Brain microvascular endothelial cell (primary cell): ENCODE measurements around the gene MMD.

Source experiments
- DNase-seq: peaks from one replicate; pipeline ENCODE4 v3.0.0-alpha.2; 2020
- H3K27ac ChIP-seq: fragments of 250-450 bp; sonication (Bioruptor Pico); 2 replicates; pipeline ENCODE4 v1.5.1; 2020; ENCODE audit warnings: mild to moderate bottlenecking, moderate library complexity
- H3K27me3 ChIP-seq: fragments of 250-450 bp; sonication (Bioruptor Pico); replicated peaks from 2 replicates; pipeline ENCODE4 v1.5.1; 2020; ENCODE audit warnings: mild to moderate bottlenecking
- H3K36me3 ChIP-seq: fragments of 250-450 bp; sonication (Bioruptor Pico); replicated peaks from 2 replicates; pipeline ENCODE4 v1.5.1; 2020; ENCODE audit warnings: mild to moderate bottlenecking
- H3K4me3 ChIP-seq: 2 replicates; pipeline ENCODE4 v1.5.1; 2011; ENCODE audit warnings: low read depth, mild to moderate bottlenecking, control low read depth, low read length, moderate library complexity
- CTCF ChIP-seq: IDR thresholded peaks from 2 replicates; pipeline ENCODE4 v1.5.1; 2011; ENCODE audit warnings: low read depth, mild to moderate bottlenecking, moderate library complexity, low read length, control low read depth, inconsistent platforms; ENCODE audit errors: missing control alignments
- in situ Hi-C: cut with HindIII; loops from 2 replicates; pipeline ENCODE4 v1.10.0; 2017; ENCODE audit warnings: low sequenced_read_pairs, low pct_ligation_motif_present

Gene MMD

DNA sequence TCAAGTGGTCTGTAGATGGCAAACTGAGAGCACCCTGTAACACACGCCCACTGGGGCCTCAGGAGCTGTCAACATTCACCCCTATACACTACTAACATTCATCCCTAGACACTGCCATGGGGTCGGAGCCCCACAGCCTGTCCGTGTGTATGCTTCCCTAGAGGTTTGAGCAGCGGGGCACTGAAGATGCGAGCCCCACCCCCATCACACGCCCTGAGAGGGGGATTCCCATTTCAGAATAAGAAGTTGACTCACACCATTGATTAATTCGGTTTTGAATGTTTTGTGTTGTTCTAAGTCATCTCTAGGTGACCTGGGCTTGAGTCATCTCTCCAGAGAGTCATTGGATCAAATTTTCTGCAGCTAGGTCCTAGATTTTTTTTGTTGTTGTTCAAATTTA, 37.3 kb upstream of the MMD start:
- peak; percentile 77 for DNase-seq
- Histone ChIP-seq H3K4me3 (no peak overlapping the region), H3K27ac (peak overlapping the region; percentile 40), H3K36me3 (no peaks in the 10 kb centered on the region), H3K27me3 (no peaks in the 10 kb centered on the region)
- TF ChIP-seq CTCF: no peak
- in situ Hi-C loops: no loop called here

DNA sequence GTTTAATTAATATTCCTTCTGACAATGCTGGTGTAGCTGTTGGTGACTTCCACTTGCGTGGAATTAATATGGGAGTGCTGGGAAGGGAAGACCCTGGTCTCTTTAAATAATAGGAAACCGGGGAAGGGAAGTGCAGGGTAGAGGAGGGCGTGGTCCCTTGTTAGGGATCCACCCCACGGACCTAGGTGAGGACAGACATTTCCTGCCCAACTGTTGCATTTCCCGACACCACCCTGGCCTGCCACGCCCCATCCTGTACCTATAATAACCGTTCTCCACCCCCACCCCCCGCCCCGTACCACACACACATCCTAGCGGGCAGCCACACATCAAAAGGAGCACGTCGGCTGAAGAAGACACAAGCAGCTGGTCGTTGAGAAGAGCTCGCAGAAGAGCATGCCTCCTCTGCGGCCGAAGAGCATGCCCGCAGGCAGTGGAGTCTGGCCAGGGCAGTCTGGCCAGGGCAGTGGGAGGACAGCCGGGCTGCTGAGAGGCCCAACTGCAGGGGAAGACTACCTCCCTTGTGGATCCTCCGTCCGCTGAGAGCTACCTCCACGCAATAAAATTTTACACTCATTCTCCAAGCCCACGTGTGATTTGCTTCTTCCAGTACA, 36.8 kb upstream of the MMD start:
- no peaks in the 10 kb centered on the region for H3K27me3 ChIP-seq
- H3K27ac ChIP-seq: peak overlapping the region; percentile 40
- H3K36me3 ChIP-seq: no peaks in the 10 kb centered on the region
- in situ Hi-C loops: no loop called here
- TF ChIP-seq CTCF: no peak
- no peak for DNase-seq
- H3K4me3 ChIP-seq: no peak overlapping the region

- H3K36me3 ChIP-seq: no peaks in the 10 kb centered on the region
- TF ChIP-seq CTCF: no peak
- H3K27ac ChIP-seq: no peak overlapping the region
- no peaks in the 10 kb centered on the region for H3K27me3 ChIP-seq
- in situ Hi-C loops: no loop called here
- no peak overlapping the region for H3K4me3 ChIP-seq
- no peak for DNase-seq
Measured at GRCh38 chr17:55456307-55457240, 34.9 kb upstream of the MMD start.

DNA sequence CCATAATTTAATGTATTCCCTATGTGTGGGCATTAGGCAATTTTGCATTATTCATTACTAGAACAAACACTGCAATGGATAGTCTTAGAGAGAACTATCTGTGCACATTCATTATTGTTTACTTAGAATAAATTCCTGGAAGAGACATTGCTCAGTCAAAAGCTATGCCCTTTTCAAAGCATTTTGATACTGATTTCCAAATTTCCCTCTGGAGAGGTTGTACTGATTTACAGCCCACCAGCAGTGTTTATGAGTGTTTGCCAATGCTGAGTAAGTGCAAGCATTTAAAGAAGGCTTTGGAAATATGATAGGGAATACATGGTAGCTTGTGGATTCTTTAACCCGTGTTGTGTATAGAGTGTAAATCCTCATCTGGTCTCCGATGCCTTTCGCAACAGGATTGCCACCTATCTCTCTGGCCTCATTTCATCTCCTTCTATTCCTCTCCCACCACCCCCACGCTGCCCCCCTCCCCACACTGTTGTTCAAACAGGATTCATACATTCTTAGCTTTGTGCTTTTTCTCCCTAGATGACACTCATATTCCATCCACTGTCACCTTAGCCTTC, 33.4 kb upstream of the MMD start:
- no peak for TF ChIP-seq CTCF
- DNase-seq: peak; percentile 45

DNA sequence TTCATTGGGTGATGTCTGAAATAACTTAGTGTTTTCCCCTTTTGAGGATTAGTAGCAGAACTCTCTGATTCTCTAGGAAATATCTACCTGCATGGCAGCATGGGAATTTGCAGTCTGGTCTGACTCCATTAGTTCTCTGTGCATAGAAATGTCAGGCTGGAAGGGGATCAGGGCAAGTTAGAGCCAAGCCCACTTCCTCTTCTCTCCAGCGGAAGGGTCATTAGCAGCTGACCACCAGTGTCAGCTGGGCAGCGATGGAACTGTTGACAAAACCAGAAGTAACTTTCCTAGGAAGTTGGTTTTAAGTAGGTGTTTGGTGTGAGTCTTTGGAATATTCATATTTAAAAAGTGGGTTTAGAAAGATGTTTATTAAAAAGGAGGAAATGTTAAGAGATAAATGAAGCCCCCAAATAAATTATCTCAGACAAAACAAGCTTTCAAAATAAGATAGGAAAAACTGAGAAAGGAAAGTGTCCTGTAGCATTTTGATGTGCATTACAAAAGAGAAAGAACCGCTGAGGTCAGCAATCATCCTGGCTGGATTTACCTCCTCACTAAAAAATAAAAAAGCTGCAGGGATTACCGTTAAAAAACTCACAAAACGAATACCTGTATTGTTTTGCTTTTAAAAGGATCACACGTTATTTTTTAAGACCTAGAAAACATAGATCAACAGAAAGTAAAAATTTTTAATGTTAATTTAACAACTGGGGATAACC, 32.4 kb upstream of the MMD start:
- Histone ChIP-seq H3K36me3 (no peaks in the 10 kb centered on the region), H3K4me3 (no peak overlapping the region), H3K27me3 (no peaks in the 10 kb centered on the region), H3K27ac (no peak overlapping the region)
- in situ Hi-C loops: no loop called here
- no peak for DNase-seq
- no peak for TF ChIP-seq CTCF

More for the DNA sequence above, 33.4 kb upstream of the MMD start:
- Histone ChIP-seq H3K27ac (peak overlapping the region; percentile 38), H3K27me3 (no peaks in the 10 kb centered on the region), H3K4me3 (no peak overlapping the region), H3K36me3 (no peaks in the 10 kb centered on the region)
- in situ Hi-C loops: no loop called here
